HG02885 (cell line): ENCODE results near the gene DAZAP1.

ENCODE experiments used
- ATAC-seq: cut with Tn5 transposase; IDR thresholded peaks from one replicate; pipeline ENCODE4 v1.9.1; 2021; ENCODE audit warnings: mild to moderate bottlenecking; ENCODE audit not compliant: unreplicated experiment, poor library complexity

The DAZAP1 gene

DNA sequence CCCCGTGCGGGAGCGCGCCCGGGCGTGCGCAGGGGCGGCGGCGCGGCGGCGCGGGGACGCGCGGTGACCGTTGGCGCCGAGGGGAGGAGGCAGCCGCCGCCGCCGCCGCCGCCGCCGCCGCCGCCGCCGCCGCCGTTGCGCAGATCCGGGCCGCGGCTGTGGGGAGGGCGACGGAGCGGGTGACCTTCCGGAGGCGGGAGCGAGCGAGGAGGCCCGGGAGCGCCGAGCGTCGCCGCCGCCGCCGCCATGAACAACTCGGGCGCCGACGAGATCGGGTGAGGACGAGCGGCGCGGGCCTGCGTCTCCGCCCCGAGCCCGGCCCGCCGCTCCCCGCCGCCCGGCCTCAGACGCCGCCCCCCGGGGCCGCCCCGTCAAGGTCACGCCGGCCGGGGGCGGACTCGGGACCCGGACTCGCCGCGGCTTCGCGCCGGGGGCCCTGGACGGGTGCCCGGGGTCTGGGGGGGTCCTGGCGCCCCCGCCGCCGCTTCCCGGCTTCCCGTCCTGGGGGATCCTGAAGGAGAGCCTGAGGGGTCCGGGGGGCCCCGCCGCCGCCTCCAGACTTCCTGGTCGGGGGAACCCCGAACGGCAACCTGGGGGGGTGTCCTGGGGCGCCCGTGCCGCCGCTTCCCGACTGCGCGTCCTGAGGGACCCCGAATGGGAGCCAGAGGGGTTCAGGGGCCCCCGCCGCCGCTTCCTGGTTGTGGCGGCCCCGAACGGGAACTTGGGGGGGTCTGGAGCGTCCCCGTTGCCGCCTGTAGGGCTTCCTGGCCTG, at the start of gene DAZAP1:
DAZAP1 (plus strand) TSS at position 59 of the 772 bp plus-strand sequence; CDS start at position 247, 188 bp downstream.
- ATAC-seq, result peak; percentile 32

DNA sequence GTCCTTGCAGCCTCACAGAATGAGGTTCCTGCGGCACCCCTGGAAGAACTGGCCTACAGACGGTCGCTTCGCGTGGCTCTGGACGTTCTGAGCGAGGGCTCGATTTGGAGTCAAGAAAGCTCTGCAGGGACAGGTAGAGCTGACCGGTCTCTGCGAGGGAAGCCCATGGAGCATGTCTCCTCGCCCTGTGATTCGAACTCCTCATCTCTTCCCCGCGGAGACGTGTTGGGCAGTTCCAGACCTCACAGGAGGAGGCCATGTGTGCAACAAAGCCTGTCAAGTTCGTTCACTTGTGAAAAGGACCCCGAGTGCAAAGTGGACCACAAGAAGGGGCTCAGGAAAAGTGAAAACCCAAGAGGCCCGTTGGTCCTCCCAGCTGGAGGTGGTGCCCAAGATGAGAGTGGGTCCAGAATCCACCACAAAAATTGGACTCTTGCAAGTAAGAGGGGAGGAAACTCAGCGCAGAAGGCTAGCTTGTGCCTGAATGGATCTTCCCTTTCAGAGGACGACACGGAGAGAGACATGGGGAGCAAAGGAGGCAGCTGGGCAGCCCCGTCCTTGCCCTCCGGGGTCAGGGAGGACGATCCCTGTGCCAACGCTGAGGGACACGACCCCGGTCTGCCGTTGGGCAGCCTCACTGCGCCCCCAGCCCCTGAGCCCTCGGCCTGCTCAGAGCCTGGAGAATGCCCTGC, 47.1 kb upstream of the DAZAP1 start:
- ATAC-seq, result no peak

DNA sequence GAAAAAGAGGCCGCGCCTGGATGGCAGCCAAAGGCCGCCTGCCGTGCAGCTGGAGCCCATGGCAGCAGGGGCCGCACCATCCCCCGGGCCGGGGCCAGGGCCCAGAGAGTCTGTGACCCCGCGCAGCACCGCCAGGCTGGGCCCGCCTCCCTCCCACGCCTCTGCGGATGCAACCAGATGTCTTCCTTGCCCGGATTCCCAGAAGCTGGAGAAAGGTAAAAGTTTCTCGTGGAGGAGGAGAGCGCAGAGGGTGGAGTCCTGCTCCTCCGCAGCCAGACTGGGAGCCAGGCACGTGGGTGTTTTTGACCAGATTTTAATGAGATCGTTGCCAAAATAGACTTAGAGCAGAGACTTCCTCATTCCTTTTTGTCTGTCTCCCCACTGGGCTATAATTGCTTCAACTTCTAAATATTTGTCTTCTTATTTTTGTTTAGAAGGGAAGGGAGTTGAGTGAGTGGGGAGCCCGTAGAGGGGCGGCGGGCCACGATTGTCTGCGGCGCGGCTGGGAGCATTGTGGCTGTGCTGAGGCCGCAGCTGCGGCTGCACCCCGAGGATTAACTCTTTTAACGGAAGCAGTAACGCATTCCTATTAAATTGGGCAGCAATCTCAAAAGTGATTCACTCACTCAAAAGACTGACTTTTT, 46.4 kb upstream of the DAZAP1 start:
- ATAC-seq, result no peak

DNA sequence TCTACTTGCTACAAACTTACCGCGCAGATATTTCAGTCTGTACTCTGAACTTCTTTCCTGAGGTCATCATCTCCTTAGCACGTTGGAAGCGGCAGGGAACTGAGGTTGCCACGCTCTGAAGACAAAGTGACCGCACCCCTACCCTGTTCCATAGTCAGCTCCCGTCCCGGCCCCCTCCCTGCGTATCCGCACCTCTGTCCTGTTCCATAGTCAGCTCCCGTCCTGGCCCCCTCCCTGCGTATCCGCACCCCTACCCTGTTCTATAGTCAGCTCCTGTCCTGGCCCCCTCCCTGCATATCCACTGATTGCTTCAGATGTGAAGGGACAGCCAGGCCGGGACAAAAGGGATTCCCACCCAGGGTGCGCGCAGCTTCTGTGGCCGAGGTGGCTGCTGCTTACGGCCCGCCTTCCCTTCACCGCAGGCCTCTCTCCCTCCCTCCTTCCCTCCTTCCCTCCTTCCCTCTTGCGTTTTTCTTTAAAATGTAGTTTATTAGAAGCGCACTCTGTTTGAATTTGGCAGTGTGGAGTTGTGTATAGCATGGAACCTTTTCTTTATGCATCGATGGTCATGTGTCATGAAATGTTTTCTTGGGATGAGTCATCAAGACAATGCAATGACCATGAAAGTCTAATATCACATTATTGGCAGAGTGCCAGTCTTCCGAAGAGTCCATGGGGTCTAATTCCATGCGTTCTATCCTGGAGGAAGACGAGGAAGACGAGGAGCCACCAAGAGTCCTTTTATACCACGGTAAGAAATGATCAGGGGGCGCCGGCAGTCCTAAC, 45.6 kb upstream of the DAZAP1 start:
- ATAC-seq, result no peak

DNA sequence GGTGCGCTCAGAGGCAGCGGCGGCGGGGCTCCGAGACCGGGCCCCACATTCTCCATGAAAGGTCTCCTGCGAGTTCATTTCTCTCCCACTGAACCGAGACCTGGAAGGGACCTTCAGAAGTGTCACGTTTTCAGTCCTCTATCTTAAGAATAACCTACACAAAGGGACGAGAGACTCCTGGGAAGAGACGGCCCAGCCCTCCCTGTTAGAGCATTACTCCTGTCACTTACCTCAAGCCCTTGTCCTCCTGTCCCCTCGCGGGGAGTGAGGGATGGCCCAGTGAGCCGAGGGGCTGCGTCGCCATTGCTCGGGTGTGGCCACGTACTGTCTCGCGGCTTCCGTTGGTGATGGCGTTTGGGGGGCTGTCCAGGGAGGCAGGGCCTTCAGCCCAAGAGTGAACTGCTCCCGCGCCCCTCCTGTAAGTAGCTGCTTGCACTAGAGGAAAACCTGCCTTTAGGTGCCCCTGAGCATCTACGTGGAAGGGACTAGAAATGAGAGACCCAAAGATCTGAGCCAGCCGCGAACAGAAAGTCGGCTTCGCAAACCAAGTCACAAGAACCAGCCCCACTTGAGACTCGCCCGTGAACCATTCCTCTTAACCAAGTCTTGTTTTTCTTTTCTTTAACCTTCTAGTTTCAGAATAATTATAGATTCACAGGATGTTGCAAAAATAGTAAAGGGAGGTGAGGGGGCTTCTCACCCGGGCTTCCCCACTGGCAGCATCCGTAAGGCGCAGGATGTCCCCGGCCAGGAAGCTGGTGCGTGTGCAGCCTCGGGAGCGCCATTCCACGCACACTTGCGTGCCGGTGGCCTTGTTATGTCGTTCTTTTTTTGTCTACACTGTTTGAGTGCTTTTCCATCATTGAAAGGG, 44.8 kb upstream of the DAZAP1 start:
- ATAC-seq, result no peak

DNA sequence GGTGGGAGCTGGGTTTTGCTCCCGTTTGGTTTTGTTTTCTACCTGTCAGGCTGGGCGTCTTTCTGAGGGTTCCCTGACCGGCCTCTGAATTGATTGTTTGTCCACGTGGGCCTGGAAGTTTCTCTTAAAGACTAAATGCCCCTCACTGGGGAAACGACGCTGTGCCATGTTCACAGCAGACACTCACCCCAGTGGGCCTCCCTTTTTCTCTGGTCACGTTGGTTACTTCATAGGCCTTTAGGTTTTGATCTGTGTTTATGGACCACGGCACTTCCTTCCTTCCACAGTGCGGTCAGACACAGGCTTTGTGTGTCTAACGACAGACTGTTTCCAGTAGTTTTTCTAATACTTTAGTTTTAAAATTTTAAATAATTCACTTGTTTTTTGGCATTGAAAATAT, 43.8 kb upstream of the DAZAP1 start:
- ATAC-seq, result no peak

DNA sequence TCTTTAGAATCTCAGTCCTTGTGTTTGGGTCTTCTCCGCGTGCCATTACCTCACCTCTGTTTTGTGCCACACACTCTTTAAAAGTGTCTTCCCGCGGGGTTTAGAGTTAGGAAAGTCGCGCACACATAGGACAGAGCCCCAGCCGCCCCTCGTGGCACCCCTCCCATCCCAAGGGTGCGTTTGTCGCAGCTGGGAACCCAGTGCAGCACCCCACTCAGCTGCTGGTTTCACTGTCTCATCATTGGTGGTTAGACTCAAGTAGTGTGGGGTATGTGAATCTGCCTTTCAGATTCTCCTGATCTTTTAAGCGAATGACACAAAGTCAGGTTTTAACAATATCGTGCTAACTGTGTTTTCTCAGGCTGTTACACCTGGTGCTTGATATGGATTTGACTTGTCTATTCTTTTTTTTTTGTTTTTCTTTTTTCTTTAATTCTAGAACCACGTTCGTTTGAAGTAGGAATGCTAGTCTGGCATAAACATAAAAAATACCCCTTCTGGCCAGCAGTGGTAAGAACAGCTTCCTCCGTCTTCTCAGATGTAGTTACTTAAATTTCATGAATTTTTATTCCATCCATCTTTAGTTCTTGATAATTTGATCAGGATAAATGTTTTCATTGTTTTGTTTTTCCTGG, 43.2 kb upstream of the DAZAP1 start:
- no peak for ATAC-seq

DNA sequence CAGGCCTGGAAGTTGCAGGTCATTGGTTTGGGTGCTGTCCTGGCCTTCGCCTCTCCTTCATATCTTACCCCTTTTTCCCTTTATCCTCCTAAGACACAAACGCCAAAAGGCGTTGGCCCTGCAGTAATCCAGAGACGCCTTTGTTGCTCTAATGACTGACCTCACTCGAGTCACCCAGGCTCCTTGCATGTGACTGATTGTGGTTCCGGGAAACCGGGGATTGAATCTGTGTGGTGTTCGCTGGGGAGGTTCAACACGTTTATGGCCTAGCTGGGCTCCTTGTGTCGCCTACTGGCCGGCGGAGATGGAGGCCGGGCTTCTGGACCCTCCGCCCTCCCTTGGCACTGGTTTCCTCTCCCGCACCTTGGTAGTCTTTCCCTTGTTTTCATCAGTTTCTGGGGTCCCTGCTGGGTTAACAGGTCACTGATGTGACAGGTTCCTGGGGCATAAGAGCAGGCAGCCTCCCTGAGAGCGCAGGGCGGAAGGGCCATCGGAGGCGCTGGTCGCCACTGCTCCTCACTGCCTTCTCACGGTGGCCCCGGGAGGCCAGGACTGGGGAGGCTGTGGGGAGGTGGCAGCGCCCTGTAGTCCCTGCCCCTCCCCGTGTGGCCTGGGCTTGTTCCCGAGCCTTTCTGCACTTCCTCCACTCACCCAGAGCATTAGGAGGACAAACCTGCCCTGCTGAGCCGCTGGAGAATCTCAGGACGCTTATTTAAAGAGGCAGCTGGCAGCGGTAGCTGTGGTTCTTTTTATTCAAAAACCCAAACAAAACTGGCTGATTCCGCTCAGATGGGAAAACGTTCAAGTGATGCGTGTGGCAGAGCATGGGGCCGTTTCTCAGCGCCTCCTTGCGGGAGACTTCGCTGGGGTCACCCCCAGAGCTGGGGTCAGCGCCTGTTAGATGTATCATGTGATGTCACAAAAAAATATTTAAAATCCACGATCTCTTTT, 41.8 kb upstream of the DAZAP1 start:
- no peak for ATAC-seq

DNA sequence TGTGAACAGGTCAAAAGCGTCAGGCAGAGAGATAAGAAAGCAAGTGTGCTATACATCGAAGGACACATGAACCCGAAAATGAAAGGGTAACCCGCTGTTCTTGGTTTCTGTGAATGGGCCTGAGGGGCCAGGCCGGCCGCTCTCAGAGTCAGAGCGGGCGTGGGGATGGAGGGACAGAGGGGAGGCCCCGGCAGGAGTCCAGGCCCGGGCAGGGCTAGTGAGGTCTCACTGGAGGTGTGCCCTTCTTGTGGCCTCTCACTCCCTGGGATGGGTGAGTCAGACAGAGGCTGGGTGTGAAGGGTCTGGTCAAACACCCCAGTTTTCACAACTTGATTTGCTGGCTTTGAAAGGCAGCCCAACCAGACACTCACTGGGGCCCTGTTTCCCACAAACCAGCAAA, 41.1 kb upstream of the DAZAP1 start:
- ATAC-seq, result no peak

DNA sequence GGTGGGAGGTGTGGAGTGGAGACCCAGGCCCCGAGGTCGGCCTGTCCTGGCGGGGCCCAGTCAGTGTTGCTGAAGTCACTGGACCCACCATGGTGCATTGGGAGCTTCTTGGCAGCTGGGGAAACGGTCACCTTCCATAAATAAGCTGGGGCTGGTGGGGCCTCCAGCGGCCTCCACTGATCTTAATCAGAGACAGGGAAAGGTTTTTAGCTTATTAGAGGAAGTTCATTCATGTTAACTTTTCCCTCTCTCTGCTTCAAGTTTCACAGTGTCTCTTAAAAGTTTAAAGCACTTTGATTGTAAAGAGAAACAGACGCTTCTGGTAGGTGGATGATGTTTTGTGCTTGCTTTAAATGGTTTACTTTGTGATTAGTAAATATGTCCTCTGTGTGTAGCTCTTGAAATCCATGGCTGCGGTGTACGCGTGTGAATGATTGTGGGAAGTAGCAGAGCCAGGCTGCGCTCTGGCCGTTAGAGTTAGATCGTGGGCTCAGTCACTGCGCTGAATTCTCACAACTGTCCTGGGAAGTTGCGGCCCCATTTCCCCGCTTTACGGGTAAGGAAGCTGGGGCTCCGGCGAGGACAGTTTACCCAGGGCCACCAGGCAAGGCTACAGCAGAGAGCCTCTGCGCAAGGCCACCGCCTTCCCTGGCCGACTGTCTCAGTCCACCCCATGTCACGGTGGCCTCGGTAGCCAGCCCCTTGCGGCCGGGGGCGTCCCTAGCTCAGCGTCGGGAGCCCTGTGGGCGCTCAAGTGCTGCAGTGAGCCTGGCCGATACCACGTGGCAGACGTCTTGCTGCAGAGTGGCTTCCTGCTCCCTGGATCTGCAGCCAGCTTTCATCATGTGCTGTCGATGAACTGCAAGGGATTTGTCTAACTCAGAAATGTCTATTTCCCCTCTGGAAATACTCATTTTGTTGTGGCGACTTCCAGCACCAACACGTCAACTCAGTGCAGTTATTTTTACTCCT, 40.2 kb upstream of the DAZAP1 start:
- ATAC-seq, result no peak

DNA sequence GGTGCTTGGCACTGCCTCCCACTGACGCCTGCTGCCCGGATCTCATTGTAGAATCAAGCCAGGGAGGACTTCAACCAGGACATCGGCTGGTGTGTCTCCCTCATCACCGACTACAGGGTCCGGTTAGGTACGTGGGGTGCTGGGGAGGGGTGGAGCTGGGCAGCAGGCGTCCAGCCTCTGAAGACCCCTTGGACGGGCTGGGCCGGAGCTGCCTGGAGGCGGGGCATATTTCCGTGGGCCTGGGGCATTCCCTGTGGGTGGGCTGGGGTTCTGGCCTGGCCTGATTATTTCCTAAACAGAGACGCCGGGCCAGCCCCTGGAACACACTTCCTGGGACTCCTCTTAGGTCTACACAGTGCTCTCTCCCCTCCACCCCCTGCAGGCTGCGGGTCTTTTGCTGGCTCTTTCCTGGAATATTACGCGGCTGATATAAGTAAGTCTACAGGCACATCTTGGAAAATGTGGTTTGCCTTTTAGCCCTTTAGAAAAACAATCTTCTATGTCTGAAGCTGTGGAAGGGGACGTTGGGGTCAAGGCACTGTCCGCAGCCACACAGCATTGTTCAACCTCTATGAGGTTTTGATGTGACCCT, 38.1 kb upstream of the DAZAP1 start:
- ATAC-seq, result no peak

DNA sequence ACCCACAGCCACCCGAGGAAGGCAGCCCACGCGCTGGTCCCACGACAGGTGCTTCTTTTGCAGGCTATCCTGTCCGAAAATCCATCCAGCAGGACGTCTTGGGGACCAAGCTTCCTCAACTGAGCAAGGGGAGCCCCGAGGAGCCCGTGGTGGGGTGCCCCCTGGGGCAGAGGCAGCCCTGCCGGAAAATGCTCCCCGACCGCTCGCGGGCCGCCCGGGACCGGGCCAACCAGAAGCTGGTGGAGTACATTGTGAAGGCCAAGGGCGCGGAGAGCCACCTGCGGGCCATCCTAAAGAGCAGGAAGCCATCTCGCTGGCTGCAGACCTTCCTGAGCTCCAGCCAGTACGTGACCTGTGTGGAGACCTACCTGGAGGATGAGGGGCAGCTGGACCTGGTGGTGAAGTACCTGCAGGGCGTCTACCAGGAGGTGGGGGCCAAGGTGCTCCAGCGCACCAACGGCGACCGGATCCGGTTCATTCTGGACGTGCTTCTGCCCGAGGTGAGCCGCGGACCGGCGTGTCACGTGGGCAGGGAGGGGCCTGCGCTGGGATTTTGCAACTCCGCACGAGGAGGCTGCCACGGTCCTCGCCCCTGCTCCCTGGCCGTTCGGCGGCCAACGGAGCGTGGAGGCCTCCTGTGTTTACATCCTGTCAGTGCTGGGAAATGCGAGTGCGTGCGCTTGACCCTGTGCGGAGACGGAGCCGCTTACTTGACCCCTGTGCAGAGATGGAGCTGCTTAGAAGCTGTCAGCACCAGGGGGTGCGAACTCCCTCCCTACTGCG, 36.6 kb upstream of the DAZAP1 start:
- ATAC-seq, result no peak

DNA sequence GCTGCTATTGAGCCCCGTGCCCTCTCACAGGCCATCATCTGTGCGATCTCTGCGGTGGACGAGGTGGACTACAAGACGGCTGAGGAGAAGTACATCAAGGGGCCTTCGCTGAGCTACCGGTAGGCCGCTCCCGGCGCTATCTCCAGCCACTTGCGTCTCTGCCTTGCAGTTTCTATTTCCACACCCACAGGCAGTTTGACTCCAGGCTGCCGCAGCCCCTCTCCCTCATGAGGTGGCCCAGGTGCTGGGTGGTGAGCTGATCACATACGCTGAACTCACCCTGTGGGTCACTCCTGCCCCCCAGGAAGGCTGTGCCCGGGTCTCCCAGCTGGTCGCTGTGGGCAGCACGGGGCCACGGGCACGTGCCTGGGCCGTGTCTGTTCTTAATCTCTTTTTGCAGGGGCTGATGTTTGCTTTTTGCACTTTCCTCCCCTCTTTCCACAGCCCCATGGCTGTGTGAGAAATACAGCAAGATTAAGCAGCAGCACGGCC, 34.3 kb upstream of the DAZAP1 start:
- no peak for ATAC-seq

DNA sequence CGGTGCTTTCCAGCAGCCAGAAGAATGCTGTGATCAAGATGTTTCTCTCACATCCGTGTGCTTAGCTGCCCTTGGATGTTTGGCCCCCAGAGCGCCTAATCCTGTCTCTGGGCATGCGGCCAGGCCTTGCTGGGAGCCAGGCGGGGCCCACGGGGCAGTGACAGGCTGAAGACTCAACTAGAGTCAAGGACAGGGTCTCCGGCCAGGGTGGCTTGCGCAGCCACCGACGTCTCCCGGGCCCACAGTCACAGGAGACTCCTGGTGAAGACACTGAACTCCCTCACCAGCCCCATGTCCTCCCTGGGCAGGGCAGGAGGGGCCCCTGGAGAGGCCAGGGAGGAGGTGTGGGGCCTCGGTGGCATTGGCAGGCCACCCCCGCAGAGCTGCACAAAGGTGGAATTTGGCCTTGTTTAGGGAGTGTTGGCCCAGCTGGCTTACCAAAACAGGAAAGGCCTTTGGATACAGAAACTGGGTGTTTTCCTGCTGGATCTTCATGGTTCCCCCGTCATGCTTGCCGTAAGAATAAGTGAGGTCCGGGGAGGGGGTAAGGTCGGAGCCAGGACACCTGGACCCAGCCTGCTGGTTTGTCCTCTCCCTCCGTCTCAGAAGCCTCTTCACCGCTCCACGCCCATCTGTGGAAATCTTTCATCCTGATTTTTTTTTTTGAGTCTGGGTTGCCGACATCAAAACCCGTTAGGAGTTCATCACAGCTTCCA, 33.7 kb upstream of the DAZAP1 start:
- ATAC-seq, result no peak

DNA sequence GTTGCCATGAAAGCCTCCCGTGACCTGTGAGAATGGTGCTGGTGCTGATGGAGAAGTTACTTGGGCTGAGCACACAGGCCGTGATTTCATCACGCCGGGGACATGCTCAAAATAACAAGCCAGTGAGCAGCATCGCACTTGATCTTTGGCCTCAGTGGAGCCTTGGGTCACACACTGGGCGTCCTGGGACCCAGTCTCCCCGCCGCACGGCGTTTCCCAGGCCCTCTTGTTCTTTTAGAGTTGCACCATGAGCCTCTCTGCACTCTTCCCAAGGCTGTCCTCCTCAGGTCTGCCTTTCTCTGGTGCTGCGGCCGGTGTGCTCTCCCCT, 33.2 kb upstream of the DAZAP1 start:
- no peak for ATAC-seq
